HG02884 (cell line): ENCODE results near the gene LAMA5.

Source experiments
- ATAC-seq: cut with Tn5 transposase; IDR thresholded peaks from one replicate; pipeline ENCODE4 v1.9.1; 2021; ENCODE audit warnings: mild to moderate bottlenecking, moderate library complexity; ENCODE audit not compliant: unreplicated experiment

Gene LAMA5

GRCh38 chr20:62372042-62372993 is 5.2 kb upstream of the LAMA5 start:
- no peak for ATAC-seq

- no peak for ATAC-seq
These were observed 4.5 kb upstream of the LAMA5 start for GRCh38 chr20:62371588-62372041.

GRCh38 chr20:62370807-62371587 is 3.9 kb upstream of the LAMA5 start:
- no peak for ATAC-seq

GRCh38 chr20:62370115-62370806 is 3.1 kb upstream of the LAMA5 start:
- ATAC-seq = no peak

GRCh38 chr20:62369815-62370114 is 2.7 kb upstream of the LAMA5 start:
- ATAC-seq = no peak

- no peak for ATAC-seq
These were observed 2.1 kb upstream of the LAMA5 start for GRCh38 chr20:62368976-62369814.

GRCh38 chr20:62368392-62368975 is 1.4 kb upstream of the LAMA5 start:
- no peak for ATAC-seq

GRCh38 chr20:62367633-62368391 is 700 bp upstream of the LAMA5 start:
- no peak for ATAC-seq

- ATAC-seq = no peak
These were observed 559 bp downstream of the LAMA5 start for GRCh38 chr20:62366370-62367135.

GRCh38 chr20:62365814-62366369 is 1.2 kb downstream of the LAMA5 start:
- ATAC-seq = no peak

GRCh38 chr20:62364911-62365736 is 2.0 kb downstream of the LAMA5 start:
- no peak for ATAC-seq

- no peak for ATAC-seq
These were observed 2.9 kb downstream of the LAMA5 start for GRCh38 chr20:62363920-62364851.

GRCh38 chr20:62362991-62363919 is 3.9 kb downstream of the LAMA5 start:
- no peak for ATAC-seq

GRCh38 chr20:62362590-62362940 is 4.5 kb downstream of the LAMA5 start:
- no peak for ATAC-seq

- no peak for ATAC-seq
These were observed 5.1 kb downstream of the LAMA5 start for GRCh38 chr20:62361799-62362589.
